Smooth muscle cell (in vitro differentiated cells): ENCODE data around the gene ADCY2. TPM values are rescaled to one million over a fixed set of nuclear protein-coding genes. Genes with fewer than 3 reads are reported as not detected.

ENCODE experiments used
- DNase-seq: peaks from one replicate; lab custom pipeline; 2025; ENCODE audit not compliant: unreplicated experiment; lab: John Stamatoyannopoulos, UW
- H2AFZ ChIP-seq: fragments of 200-600 bp; sonication (generic); 2 replicates; pipeline ENCODE4 v1.6.0; 2016; ENCODE audit warnings: antibody characterized with exemption, low read depth, mild to moderate bottlenecking
- H3F3A ChIP-seq: fragments of 200-600 bp; sonication (generic); 2 replicates; pipeline ENCODE4 v1.6.0; 2017; ENCODE audit warnings: antibody characterized with exemption, low read depth
- H3K27ac ChIP-seq: fragments of 200-600 bp; sonication (generic); 2 replicates; pipeline ENCODE4 v1.5.1; 2016; ENCODE audit warnings: low read depth, mild to moderate bottlenecking
- H3K27me3 ChIP-seq: fragments of 200-600 bp; sonication (generic); 2 replicates; pipeline ENCODE4 v1.6.1; 2016; ENCODE audit warnings: low read depth, mild to moderate bottlenecking
- H3K36me3 ChIP-seq: fragments of 200-600 bp; sonication (generic); 2 replicates; pipeline ENCODE4 v1.5.1; 2016; ENCODE audit warnings: low read depth
- H3K4me1 ChIP-seq: fragments of 200-600 bp; sonication (generic); 2 replicates; pipeline ENCODE4 v1.5.1; 2016; ENCODE audit warnings: low read depth
- H3K4me2 ChIP-seq: fragments of 200-600 bp; sonication (generic); 2 replicates; pipeline ENCODE4 v1.6.0; 2016; ENCODE audit warnings: mild to moderate bottlenecking
- H3K4me3 ChIP-seq: fragments of 200-600 bp; sonication (generic); 2 replicates; pipeline ENCODE4 v1.5.1; 2016; ENCODE audit warnings: mild to moderate bottlenecking
- H3K79me2 ChIP-seq: fragments of 200-600 bp; sonication (generic); 2 replicates; pipeline ENCODE4 v1.6.0; 2016; ENCODE audit warnings: low read depth, mild to moderate bottlenecking
- H3K9ac ChIP-seq: fragments of 200-600 bp; sonication (generic); 2 replicates; pipeline ENCODE4 v1.6.0; 2016; ENCODE audit warnings: low read depth
- H3K9me3 ChIP-seq: fragments of 200-600 bp; sonication (generic); replicated peaks from 2 replicates; pipeline ENCODE4 v1.5.1; 2016; ENCODE audit warnings: low read depth
- H4K20me1 ChIP-seq: fragments of 200-600 bp; sonication (generic); 2 replicates; pipeline ENCODE4 v1.6.0; 2016; ENCODE audit warnings: low read depth
- WGBS: methylation state at CpG from one replicate; pipeline ENCODE4 v1.1.7; 2016; ENCODE audit warnings: low lambda C conversion rate; 5-methylcytosine and 5-hydroxymethylcytosine counted together
- polyA plus RNA-seq: library from polyadenylated mRNA; unstranded; fragments of >200 nt; fragmentation: Nextera tagmentation; extraction: Ambion mirVana; gene quantifications from 2 replicates; pipeline ENCODE4 v1.2.1, GENCODE V29; 2016
- total RNA-seq: library from RNA; depleted of rRNA; stranded (reverse); fragments of >200 nt; gene quantifications from 2 replicates; pipeline ENCODE4 v1.2.3, GENCODE V29; 2014
- TF ChIP-seq, protein P1 (sequence below): fragments of 200-600 bp; sonication (generic); IDR thresholded peaks from 2 replicates; pipeline ENCODE4 v1.5.1; 2017; ENCODE audit warnings: borderline replicate concordance, mild to moderate bottlenecking, antibody characterized with exemption; ENCODE audit not compliant: insufficient read depth, poor library complexity, severe bottlenecking

Gene ADCY2
- total and polyA plus RNA-seq, 2 experiments from 2014 or later = 2.8 to 8.0 TPM

DNA sequence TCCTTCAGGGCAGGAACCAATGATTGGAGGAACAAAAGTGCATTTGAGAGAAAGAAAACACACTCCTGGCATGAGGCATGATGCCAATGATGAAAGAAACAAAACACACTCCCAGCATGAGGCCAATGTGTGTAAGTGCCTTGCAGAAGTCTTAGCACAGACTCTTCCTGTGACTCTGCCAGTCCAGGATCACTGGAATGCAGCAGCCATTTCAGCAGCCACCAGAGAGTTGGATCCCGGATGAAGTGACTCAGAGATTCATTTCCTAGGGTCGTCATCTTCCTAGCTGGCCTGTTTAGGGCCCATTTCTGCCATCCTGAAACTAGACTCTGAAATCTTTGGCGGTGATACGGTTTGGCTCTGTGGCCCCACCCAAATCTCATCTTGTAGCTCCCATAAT lies 242.5 kb downstream of the ADCY2 start:
- no peak overlapping the region for H3K9ac ChIP-seq
- H3K27ac ChIP-seq = no peak overlapping the region
- H3K36me3 ChIP-seq = no peaks in the 10 kb centered on the region
- H2AFZ ChIP-seq = no peak overlapping the region
- DNase-seq = no peak
- H3F3A ChIP-seq = no peaks in the 10 kb centered on the region
- H3K4me2 ChIP-seq = no peak overlapping the region
- no peaks in the 10 kb centered on the region for H3K4me1 ChIP-seq
- no peaks in the 10 kb centered on the region for H3K27me3 ChIP-seq
- no peaks in the 10 kb centered on the region for H3K9me3 ChIP-seq
- H3K4me3 ChIP-seq = no peak overlapping the region
- TF ChIP-seq, protein P1, sequence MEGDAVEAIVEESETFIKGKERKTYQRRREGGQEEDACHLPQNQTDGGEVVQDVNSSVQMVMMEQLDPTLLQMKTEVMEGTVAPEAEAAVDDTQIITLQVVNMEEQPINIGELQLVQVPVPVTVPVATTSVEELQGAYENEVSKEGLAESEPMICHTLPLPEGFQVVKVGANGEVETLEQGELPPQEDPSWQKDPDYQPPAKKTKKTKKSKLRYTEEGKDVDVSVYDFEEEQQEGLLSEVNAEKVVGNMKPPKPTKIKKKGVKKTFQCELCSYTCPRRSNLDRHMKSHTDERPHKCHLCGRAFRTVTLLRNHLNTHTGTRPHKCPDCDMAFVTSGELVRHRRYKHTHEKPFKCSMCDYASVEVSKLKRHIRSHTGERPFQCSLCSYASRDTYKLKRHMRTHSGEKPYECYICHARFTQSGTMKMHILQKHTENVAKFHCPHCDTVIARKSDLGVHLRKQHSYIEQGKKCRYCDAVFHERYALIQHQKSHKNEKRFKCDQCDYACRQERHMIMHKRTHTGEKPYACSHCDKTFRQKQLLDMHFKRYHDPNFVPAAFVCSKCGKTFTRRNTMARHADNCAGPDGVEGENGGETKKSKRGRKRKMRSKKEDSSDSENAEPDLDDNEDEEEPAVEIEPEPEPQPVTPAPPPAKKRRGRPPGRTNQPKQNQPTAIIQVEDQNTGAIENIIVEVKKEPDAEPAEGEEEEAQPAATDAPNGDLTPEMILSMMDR = no peak
- WGBS = 71% methylated on average over 4 of the region's 4 CpGs
- H3K79me2 ChIP-seq = no peaks in the 10 kb centered on the region
- H4K20me1 ChIP-seq = no peaks in the 10 kb centered on the region

DNA sequence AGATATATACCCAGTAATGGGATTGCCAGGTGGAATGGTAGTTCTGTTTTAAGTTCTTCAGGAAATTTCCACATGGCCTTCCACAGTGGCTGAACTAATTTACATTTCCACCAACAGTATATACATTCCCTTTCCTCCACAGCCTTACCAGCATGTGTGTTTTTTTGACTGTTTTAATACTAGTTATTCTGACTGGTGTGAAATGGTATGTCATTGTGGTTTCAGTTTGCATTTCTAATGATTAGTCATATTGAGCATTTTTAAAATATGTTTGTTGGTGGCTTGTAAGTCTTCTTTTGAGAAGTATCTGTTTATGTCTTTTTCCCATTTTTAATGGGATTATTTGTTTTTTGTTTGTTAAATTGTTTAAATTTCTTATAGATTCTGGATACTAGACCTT lies 246.1 kb downstream of the ADCY2 start:
- Histone ChIP-seq H3K4me1 (no peaks in the 10 kb centered on the region), H3K27ac (no peak overlapping the region), H3F3A (no peaks in the 10 kb centered on the region), H3K9me3 (no peaks in the 10 kb centered on the region), H3K4me2 (no peak overlapping the region), H3K36me3 (no peaks in the 10 kb centered on the region), H4K20me1 (no peaks in the 10 kb centered on the region), H3K79me2 (no peaks in the 10 kb centered on the region), H3K9ac (no peak overlapping the region), H3K4me3 (no peak overlapping the region), H2AFZ (no peak overlapping the region), H3K27me3 (no peaks in the 10 kb centered on the region)
- TF ChIP-seq, protein P1 = no peak
- no peak for DNase-seq

DNA sequence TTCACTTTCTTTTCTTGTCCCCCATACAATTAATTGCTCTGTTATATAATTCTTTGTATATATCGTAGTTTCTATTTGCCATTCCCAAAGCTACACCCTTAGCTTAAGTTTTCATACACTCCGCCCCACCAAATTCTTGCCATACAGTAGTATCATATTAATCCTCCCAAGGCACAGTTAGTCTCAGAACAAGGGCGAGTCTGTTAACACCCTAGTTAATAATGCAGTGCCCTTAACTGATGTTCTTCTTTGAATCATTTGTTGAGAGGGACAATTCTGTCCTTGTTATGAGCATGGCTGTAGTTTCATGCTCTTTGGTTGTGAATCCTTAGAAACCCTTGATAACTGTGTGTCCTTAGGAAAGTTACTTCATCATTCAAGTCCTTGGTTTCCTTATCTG lies 248.8 kb downstream of the ADCY2 start:
- H2AFZ ChIP-seq = no peak overlapping the region
- whole genome bisulfite sequencing = 94% methylated on average over 3 of the region's 3 CpGs
- H3K27ac ChIP-seq = no peak overlapping the region
- no peaks in the 10 kb centered on the region for H3K79me2 ChIP-seq
- no peaks in the 10 kb centered on the region for H3K36me3 ChIP-seq
- H3K4me1 ChIP-seq = no peaks in the 10 kb centered on the region
- H3K27me3 ChIP-seq = no peaks in the 10 kb centered on the region
- H3F3A ChIP-seq = no peaks in the 10 kb centered on the region
- no peaks in the 10 kb centered on the region for H4K20me1 ChIP-seq
- TF ChIP-seq, protein P1 = no peak
- DNase-seq = no peak
- no peak overlapping the region for H3K9ac ChIP-seq
- H3K4me3 ChIP-seq = no peak overlapping the region
- H3K4me2 ChIP-seq = no peak overlapping the region
- H3K9me3 ChIP-seq = no peaks in the 10 kb centered on the region

DNA sequence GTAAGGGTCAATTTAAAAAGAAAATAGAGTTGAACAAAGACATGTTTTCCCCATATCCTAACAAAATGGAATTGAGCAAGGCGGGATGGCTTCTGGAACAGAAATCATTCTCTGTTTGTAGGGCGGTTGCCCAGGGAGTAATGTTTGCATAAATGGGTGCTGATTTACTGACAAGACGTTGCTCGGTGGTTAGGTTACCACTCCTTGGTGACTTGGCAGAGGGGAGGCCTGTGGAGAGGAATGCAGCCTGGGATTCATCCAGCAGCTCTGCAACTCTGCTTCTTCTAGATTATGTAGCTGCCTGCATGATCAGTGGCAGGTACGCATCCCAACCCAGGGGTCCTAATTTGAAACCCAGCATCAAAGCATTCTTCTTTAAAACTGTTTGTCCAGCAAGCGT lies 254.8 kb downstream of the ADCY2 start:
- Histone ChIP-seq H3K36me3 (no peaks in the 10 kb centered on the region), H3K9ac (no peak overlapping the region), H3K9me3 (no peaks in the 10 kb centered on the region), H3K27ac (no peak overlapping the region), H2AFZ (no peak overlapping the region), H4K20me1 (no peaks in the 10 kb centered on the region), H3K79me2 (no peaks in the 10 kb centered on the region), H3K27me3 (no peaks in the 10 kb centered on the region), H3K4me2 (no peak overlapping the region), H3K4me1 (no peaks in the 10 kb centered on the region), H3K4me3 (no peak overlapping the region), H3F3A (no peaks in the 10 kb centered on the region)
- no peak for DNase-seq
- TF ChIP-seq, protein P1 = no peak
- WGBS = 93% methylated on average over 6 of the region's 6 CpGs
